Fibroblast of skin of right quadriceps (primary cell): ENCODE measurements around the gene TIMM22.
"Not testable (repeated sequence)": the region's sequence is repeated elsewhere in the genome, so short reads cannot be mapped to it uniquely, and the experiment has no call there.

Experiments
- DNase-seq: peaks from one replicate; pipeline ENCODE4 v3.0.0-alpha.2; 2013

The TIMM22 gene

GRCh38 chr17:973053-973452 lies 23.9 kb upstream of the TIMM22 start:
- no peak for DNase-seq

DNA sequence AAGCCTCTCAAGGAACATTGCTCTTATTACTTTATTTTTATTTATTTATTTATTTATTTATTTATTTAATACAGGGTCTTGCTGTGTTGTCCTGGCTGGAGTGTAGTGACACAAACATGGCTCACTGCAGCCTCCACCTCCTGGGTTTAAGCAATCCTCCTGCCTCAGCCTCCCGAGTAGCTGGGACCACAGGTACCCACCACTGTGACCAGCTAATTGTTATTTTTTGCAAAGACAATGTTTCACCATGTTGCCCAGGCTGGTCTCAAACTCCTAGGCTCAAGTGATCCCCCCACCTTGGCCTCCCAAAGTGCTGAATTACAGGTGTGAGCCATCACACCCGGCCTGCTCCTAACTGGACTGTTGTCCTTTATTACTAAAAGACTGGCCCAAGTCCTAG lies 22.2 kb upstream of the TIMM22 start:
- not testable (repeated sequence) for DNase-seq

DNA sequence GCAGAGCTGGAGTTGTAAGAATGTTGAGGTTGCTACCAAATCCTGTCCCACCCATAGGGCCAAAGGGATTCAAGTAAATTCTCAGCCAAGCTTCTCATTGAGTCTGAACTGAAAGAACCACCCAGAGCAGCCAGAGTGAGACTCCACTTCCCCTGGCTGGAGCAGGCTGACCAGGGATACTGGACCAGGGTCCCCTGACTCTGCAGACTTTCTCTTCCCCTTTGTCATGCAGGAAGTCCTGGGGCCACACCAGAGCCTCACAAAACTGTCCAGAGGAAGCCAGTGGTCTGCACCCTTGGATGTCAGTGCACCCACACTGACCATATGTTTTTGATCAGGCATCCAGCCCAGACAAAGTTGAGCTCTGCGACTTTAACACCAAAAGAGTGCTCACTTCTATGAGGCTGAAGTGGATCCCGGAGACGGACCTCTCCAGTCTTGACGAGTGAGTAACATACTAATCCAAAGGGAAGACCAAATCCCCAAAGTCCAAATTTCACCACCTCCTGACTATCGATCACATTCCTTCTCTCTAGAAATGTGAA lies 21.5 kb upstream of the TIMM22 start:
- DNase-seq = peak; percentile 62

- DNase-seq = no peak
These were observed 20.6 kb upstream of the TIMM22 start for GRCh38 chr17:976312-976711.

DNA sequence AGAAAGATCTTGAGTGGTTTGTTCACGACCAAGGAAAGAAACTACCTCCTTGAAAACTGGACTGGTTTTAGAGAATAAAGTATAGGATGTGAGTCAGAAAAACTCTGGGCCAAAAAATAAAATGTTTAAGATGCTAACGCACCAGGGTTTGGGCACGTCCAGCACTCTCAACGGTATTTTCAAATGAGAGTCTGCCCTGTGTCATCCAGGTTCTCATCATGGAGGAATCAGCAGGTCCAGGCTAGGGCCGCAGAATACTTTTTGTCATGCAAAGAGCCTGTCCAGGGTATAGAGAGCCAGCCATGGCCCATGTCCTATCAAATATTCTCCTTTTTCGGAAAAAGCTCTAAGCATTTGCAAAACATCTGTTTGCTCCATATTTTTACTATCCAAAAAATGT lies 19.8 kb upstream of the TIMM22 start:
- DNase-seq = peak; percentile 45

DNA sequence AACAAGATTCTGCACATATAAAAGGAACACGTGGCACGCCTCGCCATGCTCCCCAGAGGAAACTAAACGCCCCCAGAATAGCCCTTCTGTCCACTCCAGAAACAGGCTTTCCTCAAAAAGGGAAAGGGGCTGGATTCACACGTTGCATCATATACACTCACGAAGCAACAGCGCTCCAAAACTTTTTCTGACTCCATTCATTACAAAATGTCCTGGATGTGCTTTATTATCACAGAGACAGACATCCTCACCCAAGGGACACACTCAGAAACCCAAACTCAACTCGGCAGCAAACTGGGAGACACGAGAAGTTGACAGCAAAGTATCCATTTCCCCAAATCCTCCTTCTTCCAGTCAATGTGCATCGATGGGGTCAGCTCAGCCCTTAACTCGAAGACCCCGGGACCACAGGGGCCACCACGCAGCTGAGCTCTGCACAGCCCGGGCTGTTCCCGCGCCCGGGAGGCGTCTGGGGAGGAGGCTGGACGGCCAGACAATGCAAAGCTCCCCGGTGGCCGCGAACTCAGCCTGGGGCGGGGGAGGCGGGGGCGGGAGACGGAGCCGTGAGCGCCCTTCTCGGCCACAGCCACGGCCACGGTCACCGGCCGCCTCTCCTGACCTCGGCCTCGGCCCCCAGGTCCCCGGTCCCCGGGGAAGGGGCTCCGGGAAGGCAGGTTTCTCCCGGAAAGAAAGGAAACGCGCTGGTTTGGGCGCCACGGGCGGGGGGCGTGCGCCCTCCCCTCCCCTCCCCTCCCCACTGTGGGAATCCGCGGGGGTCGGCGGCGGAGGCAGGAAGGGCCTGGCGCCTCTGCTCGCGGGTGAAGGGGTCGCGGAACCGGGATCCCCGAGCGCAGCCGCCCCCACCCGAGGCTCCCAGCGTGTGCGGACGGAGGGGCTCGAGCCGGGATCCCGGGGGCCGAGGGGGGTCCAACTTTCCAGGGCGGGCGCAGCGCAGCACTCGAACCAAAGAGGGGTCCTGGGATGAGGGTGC lies 18.5 kb upstream of the TIMM22 start:
- DNase-seq = peak; percentile 77

GRCh38 chr17:979212-979538 lies 17.8 kb upstream of the TIMM22 start:
- no peak for DNase-seq

- DNase-seq = peak; percentile 75
These were observed 17.2 kb upstream of the TIMM22 start, which contains the start of gene NXN for GRCh38 chr17:979539-980405. NXN (minus strand) TSS chr17:979776.

GRCh38 chr17:980406-981291 lies 16.3 kb upstream of the TIMM22 start:
- DNase-seq = peak; percentile 86

DNA sequence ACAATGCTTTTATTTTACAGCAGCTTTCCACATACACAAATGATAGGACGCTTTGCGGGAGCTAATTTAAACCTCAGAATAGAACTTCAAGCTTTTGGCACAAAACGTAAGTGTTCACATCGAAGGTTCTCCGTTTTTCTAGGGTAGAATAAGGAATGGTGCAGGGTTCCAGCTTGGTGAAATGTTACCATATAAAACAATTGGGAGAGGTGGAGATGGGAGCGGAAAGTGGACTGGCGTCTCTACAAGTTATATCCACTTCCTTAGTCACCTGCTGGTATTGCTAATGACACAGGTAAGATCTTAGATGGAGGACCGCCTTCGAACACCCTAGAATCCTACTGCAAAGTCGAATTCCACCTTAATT lies 15.7 kb upstream of the TIMM22 start:
- no peak for DNase-seq

GRCh38 chr17:983921-984320 lies 13.0 kb upstream of the TIMM22 start:
- no peak for DNase-seq

- no peak for DNase-seq
These were observed 10.5 kb upstream of the TIMM22 start for GRCh38 chr17:986322-986929.

GRCh38 chr17:987931-988330 lies 9.0 kb upstream of the TIMM22 start:
- DNase-seq = no peak

DNA sequence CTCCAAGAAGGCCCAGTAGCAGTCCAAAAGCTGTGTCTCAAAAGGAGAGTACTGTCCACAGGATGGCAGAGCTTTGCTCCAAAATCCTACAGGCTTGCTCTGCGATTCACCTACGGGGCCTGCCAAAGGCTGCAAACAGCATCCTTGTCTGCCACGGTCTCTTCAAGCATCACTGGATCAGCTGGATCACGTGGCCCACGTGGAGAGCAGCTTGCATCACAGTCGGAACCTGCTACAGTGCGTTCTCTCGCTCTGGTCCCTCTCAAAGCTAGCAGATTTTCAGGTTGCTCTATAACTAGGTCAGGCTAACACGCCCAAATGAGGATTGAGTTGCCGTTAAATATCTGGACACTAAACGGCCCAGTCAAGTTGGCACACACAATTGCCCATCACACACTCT lies 8.4 kb upstream of the TIMM22 start:
- DNase-seq = no peak

DNA sequence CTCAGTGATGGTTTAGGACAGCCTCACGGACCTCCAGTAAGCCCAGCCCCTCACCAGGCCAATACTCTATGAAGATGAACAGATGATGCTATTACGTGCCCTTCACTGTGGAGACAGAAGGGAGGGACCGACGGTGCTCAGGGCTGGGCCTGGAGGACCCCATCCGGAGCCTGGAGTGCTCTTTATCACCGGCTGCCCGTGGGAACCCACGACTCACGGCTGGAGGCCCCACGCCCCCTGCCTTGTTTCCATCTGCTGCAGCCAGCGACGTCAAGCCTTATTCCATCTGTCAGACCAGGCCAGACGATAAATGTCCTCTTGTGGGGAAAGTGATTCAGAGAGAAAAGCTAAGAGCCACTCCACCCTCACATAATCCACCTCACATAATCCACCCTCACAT lies 4.0 kb upstream of the TIMM22 start:
- no peak for DNase-seq

GRCh38 chr17:995324-995723 lies 1.6 kb upstream of the TIMM22 start:
- DNase-seq = not testable (repeated sequence)

GRCh38 chr17:998111-998510 lies 1.2 kb downstream of the TIMM22 start:
- no peak for DNase-seq

DNA sequence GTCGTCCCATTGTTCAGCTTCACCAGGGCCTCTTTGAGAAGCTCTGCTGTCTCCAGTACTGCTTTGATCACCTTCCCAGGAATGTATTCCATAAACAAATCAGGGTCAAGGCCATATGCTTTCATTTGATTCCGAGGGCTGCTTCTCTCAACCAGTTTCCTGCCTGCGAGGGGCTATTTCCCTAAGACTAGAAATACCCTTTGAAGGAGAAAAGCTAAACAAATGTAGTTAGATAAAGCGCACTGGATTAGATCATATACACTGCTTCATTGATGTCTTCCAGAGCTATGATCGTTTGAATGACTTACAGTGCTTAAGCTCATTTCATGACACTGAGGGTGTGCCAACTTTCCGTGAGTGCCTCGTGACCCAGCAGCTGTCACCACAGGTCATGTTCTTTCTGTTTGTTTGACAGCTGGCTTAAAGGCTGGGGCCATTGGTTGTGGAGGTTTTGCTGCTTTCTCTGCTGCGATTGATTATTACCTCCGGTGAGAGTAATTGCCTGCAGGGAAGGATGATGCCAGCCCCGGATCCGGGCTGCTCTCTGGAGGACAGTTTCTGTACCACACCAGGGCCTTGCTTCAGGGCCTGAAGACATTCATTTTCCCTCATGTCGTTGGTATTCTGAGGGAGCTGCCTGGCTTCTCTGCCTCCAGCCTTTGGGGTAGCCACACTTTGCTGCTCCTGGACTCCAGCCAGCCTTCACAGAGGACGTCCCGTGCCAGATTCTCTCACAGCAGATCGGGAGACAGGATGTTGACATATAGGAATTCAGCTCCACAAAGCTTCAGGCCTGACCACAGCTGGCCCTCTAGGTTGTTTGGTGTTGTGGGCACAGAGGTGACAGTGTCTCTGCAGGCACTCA lies 3.9 kb downstream of the TIMM22 start:
- peak; percentile 80 for DNase-seq

DNA sequence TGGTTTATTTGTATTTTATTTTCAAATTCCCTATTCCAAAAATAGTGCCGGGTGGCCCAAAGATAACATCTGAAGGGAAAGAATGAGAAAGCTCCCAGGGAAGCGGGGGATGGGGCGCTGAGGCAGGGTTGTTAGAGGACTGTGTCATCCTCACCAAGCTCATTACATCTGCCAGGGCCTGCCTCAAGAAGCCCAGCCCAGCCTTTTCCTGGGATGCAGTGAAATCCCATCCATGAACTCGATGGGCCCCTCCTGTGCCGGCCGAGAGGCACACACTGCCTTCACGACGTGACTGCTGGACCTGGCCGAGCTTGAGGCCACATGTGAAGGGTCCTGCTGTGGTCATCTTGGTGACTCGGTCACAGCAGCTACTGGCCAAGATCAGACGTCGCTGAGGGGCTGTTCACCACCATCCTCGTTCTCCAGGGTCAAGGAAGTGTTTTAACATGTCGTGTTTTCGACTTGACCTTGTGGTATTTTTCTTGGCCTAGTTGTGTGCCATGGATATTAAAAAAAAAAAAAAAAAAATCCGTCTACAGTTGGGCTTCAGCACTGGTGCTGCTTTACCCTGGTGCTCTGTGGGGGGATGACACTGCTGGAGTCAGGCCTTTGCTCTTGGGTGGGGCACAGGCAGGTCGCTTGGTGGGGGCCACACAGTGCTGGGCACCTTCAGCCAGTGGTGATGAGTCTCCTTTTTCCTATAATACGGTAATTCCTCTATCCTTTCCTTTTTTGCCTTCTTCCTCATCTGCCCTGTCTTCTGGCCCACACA lies 4.9 kb downstream of the TIMM22 start:
- DNase-seq = peak; percentile 81

- DNase-seq = no peak
These were observed 5.5 kb downstream of the TIMM22 start for GRCh38 chr17:1002412-1002753.
